GM12878 (cell line): Measurements from ENCODE around the gene NHEJ1. TPM values are rescaled to one million over a fixed set of nuclear protein-coding genes. Genes with fewer than 3 reads are reported as not detected.
A peak's percentile ranks its signal among the peaks of the same experiment; 100 is the strongest.

Experiments used
- ATAC-seq: fragments of 200-7000 bp; cut with Tn5 transposase; 3 replicates; pipeline ENCODE4 v1.9.1; 2020; ENCODE audit warnings: mild to moderate bottlenecking, moderate library complexity
- BruUV-seq: library from RNA; stranded (reverse); fragments of 400-500 nt; replicated peaks from 2 replicates; lab custom pipeline; 2021; lab: Mats Ljungman, UMichigan
- CTCF ChIA-PET: fragments of 300-600 bp; sonication (Branson Sonifier 250); formaldehyde crosslinking; extraction: SDS; loops from one replicate; lab custom pipeline; 2021; ENCODE audit warnings: inconsistent platforms; lab: Yijun Ruan, JAX
- POLR2A ChIA-PET: fragments of 350-600 bp; formaldehyde crosslinking; extraction: SDS; loops from one replicate; lab custom pipeline; 2021; ENCODE audit warnings: inconsistent platforms; lab: Charles Lee
- RAD21 ChIA-PET: fragments of 300-600 bp; sonication (Branson Sonifier 250); formaldehyde crosslinking; loops from one replicate; lab custom pipeline; 2023; ENCODE audit warnings: antibody characterized with exemption; ENCODE audit not compliant: unreplicated experiment; lab: Charles Lee
- SMC1A ChIA-PET: fragments of 300-600 bp; sonication (Branson Sonifier 250); formaldehyde crosslinking; loops from one replicate; lab custom pipeline; 2023; ENCODE audit not compliant: unreplicated experiment, uncharacterized antibody; lab: Charles Lee
- DNase-seq: peaks from one replicate; pipeline ENCODE4 v3.0.0-alpha.2; 2011; ENCODE audit warnings: low read depth, low spot score
- FAIRE-seq: peaks from 3 replicates; lab custom pipeline; 2011; peaks lifted over from hg19 to GRCh38; lab: Jason Lieb, UNC
- H2AFZ ChIP-seq: 2 replicates; pipeline ENCODE4 v1.6.0; 2011; ENCODE audit warnings: low read depth, low read length, control low read depth; ENCODE audit not compliant: control insufficient read depth
- H3K27ac ChIP-seq: 2 replicates; pipeline ENCODE4 v1.5.1; 2011; ENCODE audit warnings: control low read depth; ENCODE audit not compliant: control insufficient read depth, insufficient read depth
- H3K27me3 ChIP-seq, 2 experiments: replicated peaks in 1 of 2; 2 replicates each; pipeline versions ENCODE4 v1.6.0 to v1.6.1; 2011; ENCODE audit warnings: low read length in 1 of 2; ENCODE audit not compliant: control insufficient read depth in 2 of 2, insufficient read depth in 2 of 2
- H3K36me3 ChIP-seq, 2 experiments: 2 replicates each; pipeline ENCODE4 v1.5.1; 2011; ENCODE audit warnings: low read length in 1 of 2; ENCODE audit not compliant: control insufficient read depth in 2 of 2, insufficient read depth in 2 of 2
- H3K4me1 ChIP-seq: 2 replicates; pipeline ENCODE4 v1.6.1; 2011; ENCODE audit warnings: mild to moderate bottlenecking, low read length, moderate library complexity, mixed read lengths; ENCODE audit not compliant: control insufficient read depth, insufficient read depth
- H3K4me2 ChIP-seq: 2 replicates; pipeline ENCODE4 v1.6.0; 2011; ENCODE audit warnings: control low read depth; ENCODE audit not compliant: control insufficient read depth, insufficient read depth
- H3K4me3 ChIP-seq: fragments of 200-600 bp; sonication (generic); 2 replicates; pipeline ENCODE4 v1.5.1; 2016
- H3K79me2 ChIP-seq: 2 replicates; pipeline ENCODE4 v1.6.0; 2011; ENCODE audit warnings: low read length; ENCODE audit not compliant: control insufficient read depth, insufficient read depth
- H3K9ac ChIP-seq: 2 replicates; pipeline ENCODE4 v1.8.0; 2011; ENCODE audit warnings: low read length, control low read depth, mixed read lengths; ENCODE audit not compliant: control insufficient read depth, insufficient read depth
- H3K9me3 ChIP-seq: replicated peaks from 3 replicates; pipeline ENCODE4 v1.5.1; 2011; ENCODE audit warnings: mild to moderate bottlenecking, low read length; ENCODE audit not compliant: control insufficient read depth, insufficient read depth
- H4K20me1 ChIP-seq: 2 replicates; pipeline ENCODE4 v1.6.0; 2011; ENCODE audit not compliant: control insufficient read depth, insufficient read depth
- CBX5 ChIP-seq: sonication (generic); IDR thresholded peaks from 2 replicates; pipeline ENCODE4 v1.6.1; 2016; ENCODE audit warnings: low read depth, moderate library complexity, mild to moderate bottlenecking, inconsistent platforms
- MLLT1 ChIP-seq: fragments of 450-650 bp; IDR thresholded peaks from 2 replicates; pipeline ENCODE4 v1.6.1; 2016; ENCODE audit warnings: mild to moderate bottlenecking
- WGBS: methylation state at CpG from one replicate; pipeline ENCODE4 v1.1.6; 2016; ENCODE audit warnings: low lambda C conversion rate; ENCODE audit not compliant: insufficient replicate concordance, insufficient coverage; ENCODE audit errors: missing lambda C conversion rate; 5-methylcytosine and 5-hydroxymethylcytosine counted together
- in situ Hi-C: fragments of 300-500 bp; cut with MboI; formaldehyde crosslinking; loops from 9 replicates; pipeline ENCODE4 v1.14.3; 2018; ENCODE audit warnings: mixed read lengths
- intact Hi-C: fragments of 100-400 bp; cut with micrococcal nuclease; formaldehyde crosslinking; loops from one replicate; pipeline ENCODE4 v1.14.2; 2022; ENCODE audit not compliant: unreplicated experiment
- polyA plus RNA-seq, 11 experiments: library from polyadenylated mRNA; depleted of rRNA in 4 of 11; unstranded in 6 of 11; stranded (reverse) in 5 of 11; fragments of >200 nt; fragmentation: Nextera tagmentation in 4 of 11; fragmentation: Illumina TruSeq in 1 of 11; extraction: Ambion mirVana in 4 of 11; extraction: Trizol in 1 of 11; gene quantifications; 1 replicate in 1 of 11; 2 replicates in 10 of 11; pipeline versions ENCODE4 v1.2.1 to v1.2.3, GENCODE V29; 2011 to 2016; ENCODE audit warnings: inconsistent platforms in 2 of 11, missing spikeins in 2 of 11, low read depth in 1 of 11
- total RNA-seq, 4 experiments: library from RNA; depleted of rRNA in 3 of 4; stranded (reverse); fragments of >200 nt in 3 of 4; fragmentation: Illumina TruSeq in 1 of 4; extraction: Trizol in 1 of 4; gene quantifications; 2 replicates each; pipeline versions ENCODE4 v1.2.1 to v1.2.3, GENCODE V29; 2013 to 2021

Gene NHEJ1
- total and polyA plus RNA-seq, 10 of the 15 experiments (the other 5 are each of a cell fraction or from before 2014, with no cell fraction given): 11.8 to 20.2 (median 17.0) TPM

GRCh38 chr2:219175486-219175885 is 14.9 kb upstream of the NHEJ1 start:
- Histone ChIP-seq H3K27me3 (no peaks in the 10 kb centered on the region), H3K36me3 (peaks cover 6 to 9% of the 10 kb centered on the region in 2 experiments), H3K27ac (peak overlapping the region; percentile 98; the same call in 1 of the 2 replicates), H3K4me2 (peak overlapping the region; percentile 89), H3K4me1 (peaks cover 10% of the 10 kb centered on the region), H3K9me3 (no peaks in the 10 kb centered on the region), H2AFZ (no peak overlapping the region), H3K9ac (peak overlapping the region; percentile 97; the same call in 1 of the 2 replicates), H3K79me2 (peaks cover 32% of the 10 kb centered on the region), H4K20me1 (no peaks in the 10 kb centered on the region), H3K4me3 (peak overlapping the region; percentile 83; the same call in 1 of the 2 replicates)
- no TSS peak for BruUV-seq
- WGBS: 74% methylated on average over 7 of the region's 7 CpGs
- CTCF ChIA-PET: interaction anchor here (0.7 to 3.9 kb wide), 19 partner anchors 9 to 366 kb away, joined by 3 to 52 read pairs (median 5); partner anchors contain the start of genes DNAJB2, GLB1L, NHEJ1 and STK16
- DNase-seq (no peak), FAIRE-seq (no peak), ATAC-seq (no peak)
- RAD21 ChIA-PET: interaction anchor here (0.7 to 3.7 kb wide), 9 partner anchors 16 to 125 kb away, joined by 3 to 25 read pairs (median 6); partner anchors contain the start of genes DNAJB2 and ZFAND2B
- SMC1A ChIA-PET: interaction anchor here (0.8 to 2.5 kb wide), 12 partner anchors 10 to 204 kb away, joined by 3 to 14 read pairs (median 10); partner anchors contain the start of genes ABCB6, DNAJB2, GLB1L and NHEJ1
- intact Hi-C loops: loop anchor here (5.0 kb wide), 3 partner anchors 102 to 212 kb away; partner anchors contain the start of genes DNAJB2 and DNPEP
- in situ Hi-C loops: no loop called here
- POLR2A ChIA-PET: interaction anchor here (1.5 to 5.0 kb wide), 11 partner anchors 28 to 212 kb away, joined by 4 to 47 read pairs (median 17); partner anchors contain the start of genes ABCB6, ANKZF1, ATG9A and DNAJB2
- TF ChIP-seq MLLT1 (0 out of 2 replicates have a peak, but pooled peaks have one; percentile 23), CBX5 (no peak)
- TF ChIP-seq, all 136 proteins: peak for 1
